Measurements from ENCODE around the gene KRT23. TPM values are rescaled to one million over a fixed set of nuclear protein-coding genes. Genes with fewer than 3 reads are reported as not detected.
A peak's percentile ranks its signal among the peaks of the same experiment; 100 is the strongest.

KRT23 gene
- total RNA-seq, 8 experiments from 2014 or later = 0.36 to 1.2 (median 0.66) TPM; not detected in 5

DNA sequence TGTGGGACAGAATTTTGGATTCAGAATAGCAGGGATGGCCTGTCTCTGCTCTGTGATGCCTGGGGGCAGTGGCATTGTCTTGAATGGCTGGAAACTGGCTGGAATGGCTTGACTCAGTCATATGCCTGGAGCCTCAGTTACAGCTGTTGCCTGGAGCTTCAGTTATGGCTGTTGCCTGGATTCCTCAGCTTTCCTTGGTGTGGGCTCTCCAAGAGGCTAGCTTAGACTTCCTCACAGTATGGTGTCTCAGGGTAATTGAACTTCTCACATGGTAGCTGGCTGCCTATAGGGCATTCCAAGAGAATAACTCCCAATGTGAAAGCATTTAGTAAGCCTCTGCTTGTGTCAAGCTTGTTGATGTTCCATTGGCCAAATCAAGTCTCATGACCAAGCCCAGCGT is 21.1 kb downstream of the KRT23 start:
- Histone ChIP-seq H3K4me1 (replicated peaks in 1 of 2) (no peaks in the 10 kb centered on the region), H3K4me3 (no peak overlapping the region), H3K27ac (no peak overlapping the region)
- in situ Hi-C loops (cut with MboI; ENCODE audit: low pct_unique_long_range_greater_than_20kb in 2 of 9, low sequenced_read_pairs in 9 of 9, unreplicated experiment in 9 of 9) = loop anchor here in 8 of 9 experiments (10.0 to 25.0 kb wide), 5 partner anchors 396 to 746 kb away; partner anchors contain the start of genes KRT35 (in 2 of the 8), KRT36 (in 2 of the 8), KRT9 (in 1 of the 8) and KRTAP16-1 (in 1 of the 8)
- 50 to 88% methylated on average over 1 of the region's 1 CpG; no CpG with 5 or more reads in 8 of the 10 experiments for WGBS, 10 experiments
- no peak for ATAC-seq (replicated peaks in 6 of 8)

GRCh38 chr17:40915721-40916256 is 21.7 kb downstream of the KRT23 start:
- in situ Hi-C loops (cut with MboI; ENCODE audit: low pct_unique_long_range_greater_than_20kb in 2 of 9, low sequenced_read_pairs in 9 of 9, unreplicated experiment in 9 of 9) = loop anchor here in 8 of 9 experiments (10.0 to 25.0 kb wide), 5 partner anchors 397 to 747 kb away; partner anchors contain the start of genes KRT35 (in 2 of the 8), KRT36 (in 2 of the 8), KRT9 (in 1 of the 8) and KRTAP16-1 (in 1 of the 8)
- ATAC-seq (replicated peaks in 6 of 8) = no peak
- WGBS, 10 experiments = 0 to 100% (median 75%) methylated on average over 1 to 2 of the region's 2 CpGs; no CpG with 5 or more reads in 2 of the 10 experiments
- H3K27ac ChIP-seq = no peak overlapping the region
- no peak overlapping the region for H3K4me3 ChIP-seq
- no peaks in the 10 kb centered on the region for H3K4me1 ChIP-seq (replicated peaks in 1 of 2)

- peak in 7 of 8 experiments; percentile 40 to 96 (median 88) for ATAC-seq (replicated peaks in 6 of 8)
- Histone ChIP-seq H3K27ac (no peak overlapping the region), H3K4me1 (replicated peaks in 1 of 2) (no peaks in the 10 kb centered on the region), H3K4me3 (no peak overlapping the region)
- 0 to 100% (median 62%) methylated on average over 1 to 3 of the region's 3 CpGs for WGBS, 10 experiments
- in situ Hi-C loops (cut with MboI; ENCODE audit: low pct_unique_long_range_greater_than_20kb in 2 of 9, low sequenced_read_pairs in 9 of 9, unreplicated experiment in 9 of 9) = loop anchor here in 8 of 9 experiments (10.0 to 25.0 kb wide), 5 partner anchors 397 to 747 kb away; partner anchors contain the start of genes KRT35 (in 2 of the 8), KRT36 (in 2 of the 8), KRT9 (in 1 of the 8) and KRTAP16-1 (in 1 of the 8)
Observed at GRCh38 chr17:40915199-40915661, 22.2 kb downstream of the KRT23 start.

DNA sequence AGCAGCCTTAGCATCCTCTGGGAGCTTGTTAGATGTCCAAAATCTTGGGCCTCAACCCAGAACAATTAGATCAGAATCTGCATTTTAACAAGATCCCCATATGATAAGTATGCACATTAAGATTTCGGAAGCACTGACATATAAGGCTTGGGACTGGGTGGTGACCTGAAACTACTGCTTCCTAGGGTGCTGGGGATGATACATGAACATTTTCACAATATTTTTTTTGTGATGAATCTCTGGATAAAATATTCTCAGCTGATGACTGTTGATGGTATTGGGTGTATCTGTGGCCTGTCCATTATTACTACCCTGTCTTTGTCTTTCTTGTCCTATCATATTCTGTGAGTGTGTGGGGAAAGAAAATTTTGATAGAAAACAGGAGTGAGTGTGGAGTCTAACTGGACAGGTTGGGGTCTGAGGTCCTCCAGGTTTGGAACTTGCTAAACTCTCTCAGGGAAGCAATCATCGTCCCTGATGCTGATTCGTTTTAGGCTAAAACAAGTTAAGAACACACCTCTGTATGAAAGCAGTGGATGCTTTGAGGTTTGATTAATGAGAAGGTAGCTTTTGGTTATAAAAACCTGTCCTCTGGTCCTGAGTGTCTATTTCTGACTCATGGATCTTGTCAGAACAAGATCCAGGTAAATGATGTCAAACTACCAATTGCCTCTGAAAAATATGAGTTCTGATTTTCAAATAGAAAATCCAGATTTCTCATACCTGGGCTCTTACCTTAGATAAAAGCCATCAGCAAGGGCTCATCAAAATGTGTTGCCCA is 23.2 kb downstream of the KRT23 start:
- 13 to 100% (median 84%) methylated on average over 1 to 3 of the region's 3 CpGs for WGBS, 10 experiments
- ATAC-seq (replicated peaks in 6 of 8) = no peak
- peaks cover 4 to 9% of the 10 kb centered on the region in 2 donors for H3K4me1 ChIP-seq (replicated peaks in 1 of 2)
- in situ Hi-C loops (cut with MboI; ENCODE audit: low pct_unique_long_range_greater_than_20kb in 2 of 9, low sequenced_read_pairs in 9 of 9, unreplicated experiment in 9 of 9) = loop anchor here in 8 of 9 experiments (10.0 to 25.0 kb wide), 5 partner anchors 398 to 748 kb away; partner anchors contain the start of genes KRT35 (in 2 of the 8), KRT36 (in 2 of the 8), KRT9 (in 1 of the 8) and KRTAP16-1 (in 1 of the 8)
- no peak overlapping the region for H3K27ac ChIP-seq
- H3K4me3 ChIP-seq = no peak overlapping the region

- in situ Hi-C loops (cut with MboI; ENCODE audit: low pct_unique_long_range_greater_than_20kb in 2 of 9, low sequenced_read_pairs in 9 of 9, unreplicated experiment in 9 of 9) = loop anchor here in 8 of 9 experiments (10.0 to 25.0 kb wide), 5 partner anchors 400 to 750 kb away; partner anchors contain the start of genes KRT35 (in 2 of the 8), KRT36 (in 2 of the 8), KRT9 (in 1 of the 8) and KRTAP16-1 (in 1 of the 8)
- H3K4me1 ChIP-seq (replicated peaks in 1 of 2) = peaks cover 4 to 16% of the 10 kb centered on the region in 2 donors
- H3K27ac ChIP-seq = no peak overlapping the region
- 78 to 100% (median 91%) methylated on average over 2 to 13 of the region's 13 CpGs; no CpG with 5 or more reads in 1 of the 10 experiments for WGBS, 10 experiments
- no peak for ATAC-seq (replicated peaks in 6 of 8)
- no peak overlapping the region for H3K4me3 ChIP-seq
Observed at GRCh38 chr17:40912486-40913210, 24.8 kb downstream of the KRT23 start.

DNA sequence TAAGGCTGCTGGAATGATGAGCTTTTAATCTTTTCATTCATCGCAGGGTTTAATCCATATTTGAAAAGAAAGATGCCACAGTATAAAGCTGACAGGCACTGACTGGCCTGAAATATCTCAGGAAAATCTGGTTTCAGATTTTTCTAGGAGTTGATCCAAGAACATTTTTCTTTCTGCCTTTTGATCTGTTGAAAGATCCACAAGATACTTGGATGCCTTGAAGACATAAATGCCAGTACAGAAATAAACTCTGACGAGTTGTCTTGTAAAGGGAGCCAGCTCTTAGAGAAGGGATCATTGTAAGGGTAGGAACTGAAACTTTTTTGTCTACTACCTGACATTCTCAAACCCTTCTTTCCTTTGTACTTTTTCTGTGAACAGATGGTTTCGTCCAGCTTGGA is 27.0 kb downstream of the KRT23 start:
- no peak for ATAC-seq (replicated peaks in 6 of 8)

GRCh38 chr17:40909755-40910154 is 27.7 kb downstream of the KRT23 start:
- in situ Hi-C loops (cut with MboI; ENCODE audit: low pct_unique_long_range_greater_than_20kb in 2 of 9, low sequenced_read_pairs in 9 of 9, unreplicated experiment in 9 of 9) = loop anchor here (5.0 to 25.0 kb wide), 7 partner anchors 403 to 753 kb away; partner anchors contain the start of genes KRT35 (in 2 of the 9), KRT36 (in 2 of the 9), KRT9 (in 1 of the 9) and KRTAP16-1 (in 1 of the 9)

More for the DNA sequence above, 27.0 kb downstream of the KRT23 start:
- Histone ChIP-seq H3K4me3 (no peak overlapping the region), H3K27ac (no peak overlapping the region), H3K4me1 (replicated peaks in 1 of 2) (peaks cover 4 to 17% of the 10 kb centered on the region in 2 donors)
- 0 to 100% (median 89%) methylated on average over 1 to 3 of the region's 3 CpGs; no CpG with 5 or more reads in 1 of the 10 experiments for WGBS, 10 experiments
- in situ Hi-C loops (cut with MboI; ENCODE audit: low pct_unique_long_range_greater_than_20kb in 2 of 9, low sequenced_read_pairs in 9 of 9, unreplicated experiment in 9 of 9) = loop anchor here in 8 of 9 experiments (10.0 to 25.0 kb wide), 5 partner anchors 402 to 752 kb away; partner anchors contain the start of genes KRT35 (in 2 of the 8), KRT36 (in 2 of the 8), KRT9 (in 1 of the 8) and KRTAP16-1 (in 1 of the 8)

GRCh38 chr17:40909351-40909750 is 28.1 kb downstream of the KRT23 start:
- no peak overlapping the region for H3K27ac ChIP-seq
- H3K4me1 ChIP-seq (replicated peaks in 1 of 2) = peaks cover 4 to 17% of the 10 kb centered on the region in 2 donors
- in situ Hi-C loops (cut with MboI; ENCODE audit: low pct_unique_long_range_greater_than_20kb in 2 of 9, low sequenced_read_pairs in 9 of 9, unreplicated experiment in 9 of 9) = loop anchor here (5.0 to 25.0 kb wide), 7 partner anchors 403 to 753 kb away; partner anchors contain the start of genes KRT35 (in 2 of the 9), KRT36 (in 2 of the 9), KRT9 (in 1 of the 9) and KRTAP16-1 (in 1 of the 9)
- WGBS, 10 experiments = 0 to 6% (median 0%) methylated on average over 3 to 5 of the region's 5 CpGs; no CpG with 5 or more reads in 2 of the 10 experiments
- H3K4me3 ChIP-seq = no peak overlapping the region
- peak; percentile 83 to 99 (median 98) for ATAC-seq (replicated peaks in 6 of 8)

More at GRCh38 chr17:40909755-40910154, 27.7 kb downstream of the KRT23 start:
- Histone ChIP-seq H3K4me3 (no peak overlapping the region), H3K27ac (no peak overlapping the region), H3K4me1 (replicated peaks in 1 of 2) (peaks cover 4 to 17% of the 10 kb centered on the region in 2 donors)
- WGBS, 10 experiments = 0 to 91% (median 39%) methylated on average over 1 to 4 of the region's 4 CpGs; no CpG with 5 or more reads in 2 of the 10 experiments
- peak; percentile 27 to 84 (median 48) for ATAC-seq (replicated peaks in 6 of 8)

GRCh38 chr17:40906613-40907012 is 30.8 kb downstream of the KRT23 start:
- Histone ChIP-seq H3K4me1 (replicated peaks in 1 of 2) (peaks cover 4 to 17% of the 10 kb centered on the region in 2 donors), H3K4me3 (no peak overlapping the region), H3K27ac (no peak overlapping the region)
- in situ Hi-C loops (cut with MboI; ENCODE audit: low pct_unique_long_range_greater_than_20kb in 2 of 9, low sequenced_read_pairs in 9 of 9, unreplicated experiment in 9 of 9) = loop anchor here (5.0 to 25.0 kb wide), 7 partner anchors 406 to 756 kb away; partner anchors contain the start of genes KRT35 (in 2 of the 9), KRT36 (in 2 of the 9), KRT9 (in 1 of the 9) and KRTAP16-1 (in 1 of the 9)
- ATAC-seq (replicated peaks in 6 of 8) = no peak
- 47 to 100% (median 86%) methylated on average over 2 to 4 of the region's 4 CpGs; no CpG with 5 or more reads in 2 of the 10 experiments for WGBS, 10 experiments

DNA sequence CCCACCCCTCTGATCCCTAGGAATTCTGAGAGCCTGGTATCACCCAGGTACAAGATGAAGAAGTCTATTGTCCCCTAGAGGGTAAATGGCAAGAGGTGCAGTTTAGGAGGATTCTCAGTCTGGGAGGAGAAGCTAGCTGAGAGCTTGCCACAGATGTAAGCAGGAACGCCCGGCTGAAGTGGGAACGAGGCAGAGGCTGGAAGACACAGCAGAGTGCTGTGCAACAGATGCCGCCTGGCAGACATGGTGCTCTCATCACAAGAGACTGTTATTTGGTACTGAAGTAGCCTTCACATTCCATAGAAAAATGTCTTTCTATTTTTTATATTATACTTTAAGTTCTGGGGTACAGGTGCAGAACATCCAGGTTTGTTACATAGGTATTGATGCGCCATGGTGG is 32.1 kb downstream of the KRT23 start:
- Histone ChIP-seq H3K4me3 (no peak overlapping the region), H3K27ac (no peak overlapping the region), H3K4me1 (replicated peaks in 1 of 2) (peaks cover 4 to 17% of the 10 kb centered on the region in 2 donors)
- in situ Hi-C loops (cut with MboI; ENCODE audit: low pct_unique_long_range_greater_than_20kb in 2 of 9, low sequenced_read_pairs in 9 of 9, unreplicated experiment in 9 of 9) = loop anchor here (5.0 to 25.0 kb wide), 7 partner anchors 407 to 757 kb away; partner anchors contain the start of genes KRT35 (in 2 of the 9), KRT36 (in 2 of the 9), KRT9 (in 1 of the 9) and KRTAP16-1 (in 1 of the 9)
- no peak for ATAC-seq (replicated peaks in 6 of 8)
- WGBS, 10 experiments = 46 to 100% (median 81%) methylated on average over 1 to 4 of the region's 5 CpGs; no CpG with 5 or more reads in 3 of the 10 experiments

DNA sequence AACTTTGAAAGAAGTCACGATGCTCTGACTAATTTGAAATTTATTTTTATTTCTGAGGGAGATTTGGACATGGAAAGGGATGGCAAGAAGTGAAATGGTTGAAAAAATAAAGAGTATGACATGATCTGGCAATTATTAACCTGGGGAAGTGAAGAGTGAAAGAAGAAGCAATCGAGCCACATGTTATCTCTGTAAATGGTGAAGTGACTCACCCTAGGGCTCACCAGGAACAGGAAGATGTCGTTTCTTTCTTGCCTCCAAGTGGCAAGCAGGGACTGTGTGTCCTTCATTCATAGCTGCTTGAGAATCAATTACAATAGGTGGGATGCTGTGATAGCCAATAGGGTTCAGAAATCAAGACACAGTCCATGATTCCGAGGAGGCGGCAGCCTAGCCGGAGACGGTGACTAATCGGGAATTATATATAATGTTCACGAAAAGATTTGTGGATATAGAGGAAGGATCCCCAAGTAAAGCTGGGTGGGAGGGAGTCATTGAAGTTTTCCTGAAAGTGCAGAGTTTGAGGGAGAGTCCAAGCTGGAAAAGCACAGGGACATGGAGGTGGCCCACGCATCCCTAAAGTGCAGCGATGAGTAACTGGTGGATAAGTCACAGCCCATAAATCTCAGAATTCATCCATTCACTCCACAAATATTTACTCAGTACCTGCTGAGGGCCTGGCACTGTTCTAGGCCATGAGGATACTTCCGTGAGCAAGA is 34.2 kb downstream of the KRT23 start:
- in situ Hi-C loops (cut with MboI; ENCODE audit: low pct_unique_long_range_greater_than_20kb in 2 of 9, low sequenced_read_pairs in 9 of 9, unreplicated experiment in 9 of 9) = loop anchor here (10.0 to 25.0 kb wide), 6 partner anchors 409 to 759 kb away; partner anchors contain the start of genes KRT35 (in 2 of the 9), KRT36 (in 2 of the 9), KRT9 (in 1 of the 9) and KRTAP16-1 (in 1 of the 9)
- H3K4me3 ChIP-seq = no peak overlapping the region
- peak in 5 of 8 experiments; percentile 40 to 63 (median 58) for ATAC-seq (replicated peaks in 6 of 8)
- H3K4me1 ChIP-seq (replicated peaks in 1 of 2) = peaks cover 0 to 6% of the 10 kb centered on the region in 2 donors
- WGBS, 10 experiments = 0 to 83% (median 57%) methylated on average over 2 to 11 of the region's 12 CpGs
- H3K27ac ChIP-seq = no peak overlapping the region
